Activated CD4-positive, alpha-beta memory T cell treated with anti-CD3 and anti-CD28 coated beads for 36 hours (primary cell): ENCODE results near the gene NEIL1. TPM values are rescaled to one million over a fixed set of nuclear protein-coding genes. Genes with fewer than 3 reads are reported as not detected.
"Not testable (repeated sequence)": the region's sequence is repeated elsewhere in the genome, so short reads cannot be mapped to it uniquely, and the experiment has no call there.

Experiments
- CTCF ChIA-PET: fragments of 350-600 bp; sonication (Branson Sonifier 250); formaldehyde crosslinking; loops from one replicate; lab custom pipeline; 2021; ENCODE audit warnings: antibody characterized with exemption, inconsistent platforms; lab: Charles Lee
- POLR2A ChIA-PET: fragments of 350-600 bp; sonication (Branson Sonifier 250); formaldehyde crosslinking; loops from one replicate; lab custom pipeline; 2021; ENCODE audit warnings: antibody characterized with exemption; lab: Charles Lee
- DNase-seq: peaks from one replicate; pipeline ENCODE4 v3.0.0-alpha.2; 2020
- H3K27ac Mint-ChIP-seq: one replicate; pipeline ENCODE4 v1.8.0; 2021; ENCODE audit warnings: mixed read lengths
- H3K27me3 Mint-ChIP-seq: one replicate; pipeline ENCODE4 v1.8.0; 2021; ENCODE audit warnings: mixed read lengths
- H3K36me3 Mint-ChIP-seq: one replicate; pipeline ENCODE4 v1.8.0; 2021; ENCODE audit warnings: mixed read lengths
- H3K4me1 Mint-ChIP-seq: one replicate; pipeline ENCODE4 v1.8.0; 2021; ENCODE audit warnings: low read depth, mixed read lengths
- H3K4me3 Mint-ChIP-seq: one replicate; pipeline ENCODE4 v1.8.0; 2021; ENCODE audit warnings: mild to moderate bottlenecking, mixed read lengths
- H3K9me3 Mint-ChIP-seq: one replicate; pipeline ENCODE4 v1.8.0; 2021; ENCODE audit warnings: mixed read lengths
- intact Hi-C: fragments of 100-400 bp; cut with micrococcal nuclease; formaldehyde crosslinking; loops from one replicate; pipeline ENCODE4 v1.15.1; 2023
- total RNA-seq, 2 experiments: library from RNA; stranded (reverse); gene quantifications; one replicate each; pipeline ENCODE4 v1.2.3, GENCODE V29; 2021

NEIL1 gene
- total RNA-seq, 2 experiments from 2014 or later, result 9.8 to 10.1 TPM

GRCh38 chr15:75368689-75369239 is 21.9 kb downstream of the NEIL1 start:
- Mint-ChIP-seq H3K4me1 (peaks cover 23% of the 10 kb centered on the region), H3K36me3 (peaks cover 26% of the 10 kb centered on the region), H3K27ac (peak overlapping the region; percentile 93), H3K4me3 (peak overlapping the region; percentile 90), H3K27me3 (no peaks in the 10 kb centered on the region), H3K9me3 (no peaks in the 10 kb centered on the region)
- intact Hi-C loops, result loop anchor here (1.0 to 2.0 kb wide), 4 partner anchors 84 to 314 kb away; partner anchors contain the start of genes IMP3 and SNUPN
- CTCF ChIA-PET, result interaction anchor here (0.6 to 4.5 kb wide), 26 partner anchors 9 to 346 kb away, joined by 3 to 87 read pairs (median 6); partner anchors contain the start of genes IMP3, PPCDC, PTPN9 and SIN3A
- no peak for DNase-seq
- POLR2A ChIA-PET, result interaction anchor here (0.7 to 3.3 kb wide), 17 partner anchors 10 to 278 kb away, joined by 3 to 86 read pairs (median 5); partner anchors contain the start of genes COMMD4, IMP3, PTPN9 and SIN3A

- H3K27ac Mint-ChIP-seq, result peak overlapping the region; percentile 93
- peaks cover 23% of the 10 kb centered on the region for H3K4me1 Mint-ChIP-seq
- peaks cover 27% of the 10 kb centered on the region for H3K36me3 Mint-ChIP-seq
- ChIA-PET POLR2A (interaction anchor here (2.3 to 3.3 kb wide), 3 partner anchors 22 to 270 kb away, joined by 9 to 86 read pairs (median 45); partner anchors contain the start of genes IMP3 and SIN3A), CTCF (interaction anchor here (0.6 to 4.5 kb wide), 6 partner anchors 123 to 432 kb away, joined by 3 to 69 read pairs (median 4); partner anchors contain the start of gene IMP3)
- no peaks in the 10 kb centered on the region for H3K27me3 Mint-ChIP-seq
- H3K4me3 Mint-ChIP-seq, result peak overlapping the region; percentile 90
- no peak for DNase-seq
- intact Hi-C loops, result loop anchor here (2.0 kb wide), 2 partner anchors 255 to 313 kb away; partner anchors contain the start of gene SNUPN
- H3K9me3 Mint-ChIP-seq, result no peaks in the 10 kb centered on the region
These were observed 23.2 kb downstream of the NEIL1 start for GRCh38 chr15:75369897-75370581.

- Mint-ChIP-seq H3K27me3 (no peaks in the 10 kb centered on the region), H3K9me3 (no peaks in the 10 kb centered on the region), H3K4me3 (no peak overlapping the region), H3K36me3 (peaks cover 39% of the 10 kb centered on the region), H3K4me1 (peaks cover 23% of the 10 kb centered on the region), H3K27ac (no peak overlapping the region)
- DNase-seq, result no peak
- intact Hi-C loops, result no loop called here
- POLR2A ChIA-PET, result no interaction called here
- CTCF ChIA-PET, result no interaction called here
These were observed 24.6 kb downstream of the NEIL1 start for GRCh38 chr15:75371486-75371885.

- Mint-ChIP-seq H3K27ac (no peak overlapping the region), H3K36me3 (peaks cover 39% of the 10 kb centered on the region), H3K27me3 (no peaks in the 10 kb centered on the region), H3K9me3 (no peaks in the 10 kb centered on the region), H3K4me3 (no peak overlapping the region), H3K4me1 (peaks cover 21% of the 10 kb centered on the region)
- POLR2A ChIA-PET, result no interaction called here
- no peak for DNase-seq
- CTCF ChIA-PET, result no interaction called here
- intact Hi-C loops, result no loop called here
These were observed 25.3 kb downstream of the NEIL1 start for GRCh38 chr15:75371901-75372688.

- POLR2A ChIA-PET, result interaction anchor here (1.1 kb wide), 1 partner anchor 13 kb away, joined by 3 read pairs; no protein-coding TSS in a partner anchor
- Mint-ChIP-seq H3K36me3 (peaks cover 50% of the 10 kb centered on the region), H3K9me3 (no peaks in the 10 kb centered on the region), H3K27me3 (no peaks in the 10 kb centered on the region), H3K4me3 (no peak overlapping the region), H3K4me1 (peaks cover 4% of the 10 kb centered on the region), H3K27ac (peak overlapping the region; percentile 3)
- DNase-seq, result no peak
- intact Hi-C loops, result no loop called here
- CTCF ChIA-PET, result interaction anchor here (1.8 kb wide), 1 partner anchor 12 kb away, joined by 6 read pairs; the partner anchor contains the start of gene MAN2C1
These were observed 33.9 kb downstream of the NEIL1 start for GRCh38 chr15:75380773-75381172.

GRCh38 chr15:75383986-75384385 is 37.1 kb downstream of the NEIL1 start:
- Mint-ChIP-seq H3K4me1 (peaks cover 13% of the 10 kb centered on the region), H3K36me3 (peaks cover 53% of the 10 kb centered on the region)
- CTCF ChIA-PET, H3K27ac Mint-ChIP-seq, H3K4me3 Mint-ChIP-seq, POLR2A ChIA-PET, intact Hi-C loops, H3K27me3 Mint-ChIP-seq, DNase-seq, H3K9me3 Mint-ChIP-seq: not testable (repeated sequence)

GRCh38 chr15:75389791-75390382 is 43.0 kb downstream of the NEIL1 start:
- no peak overlapping the region for H3K4me3 Mint-ChIP-seq
- H3K27me3 Mint-ChIP-seq, result no peaks in the 10 kb centered on the region
- peaks cover 53% of the 10 kb centered on the region for H3K36me3 Mint-ChIP-seq
- H3K27ac Mint-ChIP-seq, result no peak overlapping the region
- ChIA-PET POLR2A (interaction anchor here (0.6 kb wide), 1 partner anchor 64 kb away, joined by 3 read pairs; no protein-coding TSS in a partner anchor), CTCF (interaction anchor here (2.5 kb wide), 1 partner anchor 22 kb away, joined by 11 read pairs; no protein-coding TSS in a partner anchor)
- H3K9me3 Mint-ChIP-seq, result no peaks in the 10 kb centered on the region
- intact Hi-C loops, result no loop called here
- H3K4me1 Mint-ChIP-seq, result peaks cover 13% of the 10 kb centered on the region
- DNase-seq, result no peak

GRCh38 chr15:75397494-75397893 is 50.7 kb downstream of the NEIL1 start:
- Mint-ChIP-seq H3K4me3 (no peak overlapping the region), H3K9me3 (no peaks in the 10 kb centered on the region), H3K36me3 (peaks cover 46% of the 10 kb centered on the region), H3K4me1 (no peaks in the 10 kb centered on the region), H3K27ac (no peak overlapping the region), H3K27me3 (no peaks in the 10 kb centered on the region)
- POLR2A ChIA-PET, result no interaction called here
- CTCF ChIA-PET, result interaction anchor here (1.5 kb wide), 1 partner anchor 29 kb away, joined by 5 read pairs; the partner anchor contains the start of gene MAN2C1
- DNase-seq, result no peak
- intact Hi-C loops, result no loop called here

GRCh38 chr15:75403892-75404291 is 57.1 kb downstream of the NEIL1 start:
- ChIA-PET CTCF (interaction anchor here (1.5 kb wide), 1 partner anchor 10 kb away, joined by 5 read pairs; no protein-coding TSS in a partner anchor), POLR2A (interaction anchor here (0.9 kb wide), 1 partner anchor 36 kb away, joined by 3 read pairs; the partner anchor contains the start of gene MAN2C1)
- Mint-ChIP-seq H3K27me3 (no peaks in the 10 kb centered on the region), H3K36me3 (peaks cover 50% of the 10 kb centered on the region), H3K27ac (no peak overlapping the region), H3K4me3 (no peak overlapping the region), H3K9me3 (no peaks in the 10 kb centered on the region), H3K4me1 (peaks cover 35% of the 10 kb centered on the region)
- intact Hi-C loops, result no loop called here
- no peak for DNase-seq
